ENCODE data around the gene ENPP3. TPM values are rescaled to one million over a fixed set of nuclear protein-coding genes. Genes with fewer than 3 reads are reported as not detected.

The ENPP3 gene
- total and polyA plus RNA-seq, 2 of the 13 experiments (the other 11 are each of a cell fraction or from before 2014, with no cell fraction given), result 40.0 to 75.4 TPM

DNA sequence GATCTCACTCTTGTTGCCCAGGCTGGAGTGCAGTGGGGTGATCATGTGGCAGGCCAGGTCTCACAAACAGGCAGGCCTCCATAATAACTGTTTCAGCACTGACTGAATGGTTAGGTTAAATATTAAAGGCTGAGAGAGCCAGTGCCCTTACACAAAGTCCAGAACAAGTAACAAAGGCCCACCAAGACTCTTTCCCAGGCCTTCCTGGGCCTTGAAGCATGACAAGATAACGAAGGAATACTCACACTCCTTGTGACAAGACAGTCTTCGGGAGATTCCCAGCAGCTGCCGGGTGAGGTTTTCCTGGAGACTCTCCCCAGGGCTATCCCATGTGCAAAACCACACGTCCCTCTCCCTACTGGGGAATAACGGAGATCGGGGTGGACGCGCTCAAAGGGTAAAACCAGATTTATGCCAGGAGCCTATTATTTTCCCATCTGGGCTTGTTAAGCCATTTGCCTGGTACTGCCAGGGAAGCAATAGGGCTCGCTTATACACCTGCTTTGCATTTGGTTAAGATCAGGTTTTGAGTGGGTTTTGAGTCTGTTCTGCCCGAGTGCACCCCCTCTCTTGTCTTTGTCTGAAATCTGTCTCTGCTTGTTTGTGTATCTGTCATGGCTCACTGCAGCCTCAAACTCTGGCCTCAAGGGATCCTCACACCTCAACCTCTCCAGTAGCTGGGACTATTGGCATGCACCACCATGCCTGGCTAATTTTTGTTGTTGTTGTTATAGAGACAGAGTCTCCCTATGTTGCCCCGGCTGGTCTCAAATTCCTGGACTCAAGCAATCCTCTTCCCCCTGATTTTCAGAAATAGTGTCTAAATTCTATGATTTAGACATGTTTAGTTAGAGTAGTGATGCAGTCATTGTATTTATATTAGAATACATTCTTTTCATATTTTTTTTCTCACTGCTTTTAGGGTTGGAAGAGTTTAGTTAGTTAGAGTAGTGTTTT lies 1.4 kb upstream of the ENPP3 start (continued):
- no peak for TF ChIP-seq ZNF564 (CRISPR knock-in tag; IDR thresholded peaks at IDR 0.05)
- TF ChIP-seq ZNF354B (CRISPR knock-in tag; IDR thresholded peaks at IDR 0.05), result peak; percentile 92; the same call in 1 of the 2 replicates
- TF ChIP-seq TRIM24 (CRISPR knock-in tag; IDR thresholded peaks at IDR 0.05), result no peak
- TF ChIP-seq, protein P1, sequence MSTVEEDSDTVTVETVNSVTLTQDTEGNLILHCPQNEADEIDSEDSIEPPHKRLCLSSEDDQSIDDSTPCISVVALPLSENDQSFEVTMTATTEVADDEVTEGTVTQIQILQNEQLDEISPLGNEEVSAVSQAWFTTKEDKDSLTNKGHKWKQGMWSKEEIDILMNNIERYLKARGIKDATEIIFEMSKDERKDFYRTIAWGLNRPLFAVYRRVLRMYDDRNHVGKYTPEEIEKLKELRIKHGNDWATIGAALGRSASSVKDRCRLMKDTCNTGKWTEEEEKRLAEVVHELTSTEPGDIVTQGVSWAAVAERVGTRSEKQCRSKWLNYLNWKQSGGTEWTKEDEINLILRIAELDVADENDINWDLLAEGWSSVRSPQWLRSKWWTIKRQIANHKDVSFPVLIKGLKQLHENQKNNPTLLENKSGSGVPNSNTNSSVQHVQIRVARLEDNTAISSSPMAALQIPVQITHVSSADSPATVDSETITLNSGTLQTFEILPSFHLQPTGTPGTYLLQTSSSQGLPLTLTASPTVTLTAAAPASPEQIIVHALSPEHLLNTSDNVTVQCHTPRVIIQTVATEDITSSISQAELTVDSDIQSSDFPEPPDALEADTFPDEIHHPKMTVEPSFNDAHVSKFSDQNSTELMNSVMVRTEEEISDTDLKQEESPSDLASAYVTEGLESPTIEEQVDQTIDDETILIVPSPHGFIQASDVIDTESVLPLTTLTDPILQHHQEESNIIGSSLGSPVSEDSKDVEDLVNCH (CRISPR knock-in tag; IDR thresholded peaks at IDR 0.05), result no peak
- TF ChIP-seq NCOA5 (CRISPR knock-in tag; IDR thresholded peaks at IDR 0.05), result no peak
- no peak for TF ChIP-seq SMARCC2 (IDR thresholded peaks at IDR 0.05)
- TF ChIP-seq, protein P2, sequence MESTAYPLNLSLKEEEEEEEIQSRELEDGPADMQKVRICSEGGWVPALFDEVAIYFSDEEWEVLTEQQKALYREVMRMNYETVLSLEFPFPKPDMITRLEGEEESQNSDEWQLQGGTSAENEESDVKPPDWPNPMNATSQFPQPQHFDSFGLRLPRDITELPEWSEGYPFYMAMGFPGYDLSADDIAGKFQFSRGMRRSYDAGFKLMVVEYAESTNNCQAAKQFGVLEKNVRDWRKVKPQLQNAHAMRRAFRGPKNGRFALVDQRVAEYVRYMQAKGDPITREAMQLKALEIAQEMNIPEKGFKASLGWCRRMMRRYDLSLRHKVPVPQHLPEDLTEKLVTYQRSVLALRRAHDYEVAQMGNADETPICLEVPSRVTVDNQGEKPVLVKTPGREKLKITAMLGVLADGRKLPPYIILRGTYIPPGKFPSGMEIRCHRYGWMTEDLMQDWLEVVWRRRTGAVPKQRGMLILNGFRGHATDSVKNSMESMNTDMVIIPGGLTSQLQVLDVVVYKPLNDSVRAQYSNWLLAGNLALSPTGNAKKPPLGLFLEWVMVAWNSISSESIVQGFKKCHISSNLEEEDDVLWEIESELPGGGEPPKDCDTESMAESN (CRISPR knock-in tag; conservative IDR thresholded peaks at IDR 0.05), result no peak
- peak; percentile 17; the same call in 1 of the 2 replicates for TF ChIP-seq ATF1 (CRISPR knock-in tag; IDR thresholded peaks at IDR 0.05)
- TF ChIP-seq, protein P3, sequence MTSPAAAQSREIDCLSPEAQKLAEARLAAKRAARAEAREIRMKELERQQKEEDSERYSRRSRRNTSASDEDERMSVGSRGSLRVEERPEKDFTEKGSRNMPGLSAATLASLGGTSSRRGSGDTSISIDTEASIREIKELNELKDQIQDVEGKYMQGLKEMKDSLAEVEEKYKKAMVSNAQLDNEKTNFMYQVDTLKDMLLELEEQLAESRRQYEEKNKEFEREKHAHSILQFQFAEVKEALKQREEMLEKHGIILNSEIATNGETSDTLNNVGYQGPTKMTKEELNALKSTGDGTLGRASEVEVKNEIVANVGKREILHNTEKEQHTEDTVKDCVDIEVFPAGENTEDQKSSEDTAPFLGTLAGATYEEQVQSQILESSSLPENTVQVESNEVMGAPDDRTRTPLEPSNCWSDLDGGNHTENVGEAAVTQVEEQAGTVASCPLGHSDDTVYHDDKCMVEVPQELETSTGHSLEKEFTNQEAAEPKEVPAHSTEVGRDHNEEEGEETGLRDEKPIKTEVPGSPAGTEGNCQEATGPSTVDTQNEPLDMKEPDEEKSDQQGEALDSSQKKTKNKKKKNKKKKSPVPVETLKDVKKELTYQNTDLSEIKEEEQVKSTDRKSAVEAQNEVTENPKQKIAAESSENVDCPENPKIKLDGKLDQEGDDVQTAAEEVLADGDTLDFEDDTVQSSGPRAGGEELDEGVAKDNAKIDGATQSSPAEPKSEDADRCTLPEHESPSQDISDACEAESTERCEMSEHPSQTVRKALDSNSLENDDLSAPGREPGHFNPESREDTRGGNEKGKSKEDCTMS (CRISPR knock-in tag; conservative IDR thresholded peaks at IDR 0.05), result no peak
- TF ChIP-seq GFI1 (CRISPR knock-in tag; IDR thresholded peaks at IDR 0.05; ENCODE audit: borderline replicate concordance), result 0 out of 2 replicates have a peak, but pooled peaks have one; percentile 68
- TF ChIP-seq ZNF382 (CRISPR knock-in tag; IDR thresholded peaks at IDR 0.05; ENCODE audit: borderline replicate concordance), result no peak
- TF ChIP-seq, protein P4, sequence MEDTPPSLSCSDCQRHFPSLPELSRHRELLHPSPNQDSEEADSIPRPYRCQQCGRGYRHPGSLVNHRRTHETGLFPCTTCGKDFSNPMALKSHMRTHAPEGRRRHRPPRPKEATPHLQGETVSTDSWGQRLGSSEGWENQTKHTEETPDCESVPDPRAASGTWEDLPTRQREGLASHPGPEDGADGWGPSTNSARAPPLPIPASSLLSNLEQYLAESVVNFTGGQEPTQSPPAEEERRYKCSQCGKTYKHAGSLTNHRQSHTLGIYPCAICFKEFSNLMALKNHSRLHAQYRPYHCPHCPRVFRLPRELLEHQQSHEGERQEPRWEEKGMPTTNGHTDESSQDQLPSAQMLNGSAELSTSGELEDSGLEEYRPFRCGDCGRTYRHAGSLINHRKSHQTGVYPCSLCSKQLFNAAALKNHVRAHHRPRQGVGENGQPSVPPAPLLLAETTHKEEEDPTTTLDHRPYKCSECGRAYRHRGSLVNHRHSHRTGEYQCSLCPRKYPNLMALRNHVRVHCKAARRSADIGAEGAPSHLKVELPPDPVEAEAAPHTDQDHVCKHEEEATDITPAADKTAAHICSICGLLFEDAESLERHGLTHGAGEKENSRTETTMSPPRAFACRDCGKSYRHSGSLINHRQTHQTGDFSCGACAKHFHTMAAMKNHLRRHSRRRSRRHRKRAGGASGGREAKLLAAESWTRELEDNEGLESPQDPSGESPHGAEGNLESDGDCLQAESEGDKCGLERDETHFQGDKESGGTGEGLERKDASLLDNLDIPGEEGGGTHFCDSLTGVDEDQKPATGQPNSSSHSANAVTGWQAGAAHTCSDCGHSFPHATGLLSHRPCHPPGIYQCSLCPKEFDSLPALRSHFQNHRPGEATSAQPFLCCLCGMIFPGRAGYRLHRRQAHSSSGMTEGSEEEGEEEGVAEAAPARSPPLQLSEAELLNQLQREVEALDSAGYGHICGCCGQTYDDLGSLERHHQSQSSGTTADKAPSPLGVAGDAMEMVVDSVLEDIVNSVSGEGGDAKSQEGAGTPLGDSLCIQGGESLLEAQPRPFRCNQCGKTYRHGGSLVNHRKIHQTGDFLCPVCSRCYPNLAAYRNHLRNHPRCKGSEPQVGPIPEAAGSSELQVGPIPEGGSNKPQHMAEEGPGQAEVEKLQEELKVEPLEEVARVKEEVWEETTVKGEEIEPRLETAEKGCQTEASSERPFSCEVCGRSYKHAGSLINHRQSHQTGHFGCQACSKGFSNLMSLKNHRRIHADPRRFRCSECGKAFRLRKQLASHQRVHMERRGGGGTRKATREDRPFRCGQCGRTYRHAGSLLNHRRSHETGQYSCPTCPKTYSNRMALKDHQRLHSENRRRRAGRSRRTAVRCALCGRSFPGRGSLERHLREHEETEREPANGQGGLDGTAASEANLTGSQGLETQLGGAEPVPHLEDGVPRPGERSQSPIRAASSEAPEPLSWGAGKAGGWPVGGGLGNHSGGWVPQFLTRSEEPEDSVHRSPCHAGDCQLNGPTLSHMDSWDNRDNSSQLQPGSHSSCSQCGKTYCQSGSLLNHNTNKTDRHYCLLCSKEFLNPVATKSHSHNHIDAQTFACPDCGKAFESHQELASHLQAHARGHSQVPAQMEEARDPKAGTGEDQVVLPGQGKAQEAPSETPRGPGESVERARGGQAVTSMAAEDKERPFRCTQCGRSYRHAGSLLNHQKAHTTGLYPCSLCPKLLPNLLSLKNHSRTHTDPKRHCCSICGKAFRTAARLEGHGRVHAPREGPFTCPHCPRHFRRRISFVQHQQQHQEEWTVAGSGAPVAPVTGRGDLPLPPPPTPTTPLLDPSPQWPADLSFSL (CRISPR knock-in tag; IDR thresholded peaks at IDR 0.05), result peak; percentile 68; the same call in 1 of the 2 replicates
- TF ChIP-seq CBX5 (CRISPR knock-in tag; IDR thresholded peaks at IDR 0.05; ENCODE audit: borderline replicate concordance), result peak; percentile 17; the same call in 1 of the 2 replicates
- TF ChIP-seq ZNF672 (CRISPR knock-in tag; IDR thresholded peaks at IDR 0.05), result no peak
- no peak for TF ChIP-seq ZC3H13 (CRISPR knock-in tag; IDR thresholded peaks at IDR 0.05)
